T-helper 2 cell treated with Interferon-gamma antibody and Interleukin-4, amounts not matched to agents 100 ng/mL and 5 ng/mL, for 36 hours (primary cell): ENCODE results near the gene XRCC3. TPM values are rescaled to one million over a fixed set of nuclear protein-coding genes. Genes with fewer than 3 reads are reported as not detected.

Experiments used
- intact Hi-C: fragments of 100-400 bp; cut with micrococcal nuclease; formaldehyde crosslinking; loops from one replicate; pipeline ENCODE4 v1.15.1; 2023
- total RNA-seq: library from RNA; stranded (reverse); gene quantifications from 2 replicates; pipeline ENCODE4 v1.2.3, GENCODE V29; 2022

The XRCC3 gene
- total RNA-seq, 1 donor from 2014 or later = 47.9 TPM

- intact Hi-C loops = no loop called here
Observed at GRCh38 chr14:103707329-103708263, 7.7 kb downstream of the XRCC3 start.

GRCh38 chr14:103706551-103707328 is 8.5 kb downstream of the XRCC3 start:
- intact Hi-C loops = no loop called here

- intact Hi-C loops = no loop called here
Observed at GRCh38 chr14:103705504-103706284, 9.6 kb downstream of the XRCC3 start.

- intact Hi-C loops = no loop called here
Observed at GRCh38 chr14:103705118-103705503, 10.1 kb downstream of the XRCC3 start.

GRCh38 chr14:103704708-103705107 is 10.5 kb downstream of the XRCC3 start:
- intact Hi-C loops = no loop called here

- intact Hi-C loops = no loop called here
Observed at GRCh38 chr14:103703433-103704385, 11.5 kb downstream of the XRCC3 start.

- intact Hi-C loops = no loop called here
Observed at GRCh38 chr14:103702497-103703432, 12.5 kb downstream of the XRCC3 start.

GRCh38 chr14:103702095-103702494 is 13.2 kb downstream of the XRCC3 start:
- intact Hi-C loops = no loop called here

GRCh38 chr14:103700753-103701490 is 14.3 kb downstream of the XRCC3 start:
- intact Hi-C loops = no loop called here

GRCh38 chr14:103699901-103700752 is 15.1 kb downstream of the XRCC3 start:
- intact Hi-C loops = no loop called here

- intact Hi-C loops = no loop called here
Observed at GRCh38 chr14:103699261-103699661, 16.0 kb downstream of the XRCC3 start.

- intact Hi-C loops = no loop called here
Observed at GRCh38 chr14:103698380-103699260, 16.6 kb downstream of the XRCC3 start.

GRCh38 chr14:103697603-103698379 is 17.5 kb downstream of the XRCC3 start:
- intact Hi-C loops = no loop called here

GRCh38 chr14:103697206-103697602 is 18.0 kb downstream of the XRCC3 start:
- intact Hi-C loops = no loop called here

- intact Hi-C loops = no loop called here
Observed at GRCh38 chr14:103696466-103697071, 18.7 kb downstream of the XRCC3 start.

- intact Hi-C loops = no loop called here
Observed at GRCh38 chr14:103696070-103696402, 19.2 kb downstream of the XRCC3 start.
